Measurements from ENCODE around the gene MAST1.

DNA sequence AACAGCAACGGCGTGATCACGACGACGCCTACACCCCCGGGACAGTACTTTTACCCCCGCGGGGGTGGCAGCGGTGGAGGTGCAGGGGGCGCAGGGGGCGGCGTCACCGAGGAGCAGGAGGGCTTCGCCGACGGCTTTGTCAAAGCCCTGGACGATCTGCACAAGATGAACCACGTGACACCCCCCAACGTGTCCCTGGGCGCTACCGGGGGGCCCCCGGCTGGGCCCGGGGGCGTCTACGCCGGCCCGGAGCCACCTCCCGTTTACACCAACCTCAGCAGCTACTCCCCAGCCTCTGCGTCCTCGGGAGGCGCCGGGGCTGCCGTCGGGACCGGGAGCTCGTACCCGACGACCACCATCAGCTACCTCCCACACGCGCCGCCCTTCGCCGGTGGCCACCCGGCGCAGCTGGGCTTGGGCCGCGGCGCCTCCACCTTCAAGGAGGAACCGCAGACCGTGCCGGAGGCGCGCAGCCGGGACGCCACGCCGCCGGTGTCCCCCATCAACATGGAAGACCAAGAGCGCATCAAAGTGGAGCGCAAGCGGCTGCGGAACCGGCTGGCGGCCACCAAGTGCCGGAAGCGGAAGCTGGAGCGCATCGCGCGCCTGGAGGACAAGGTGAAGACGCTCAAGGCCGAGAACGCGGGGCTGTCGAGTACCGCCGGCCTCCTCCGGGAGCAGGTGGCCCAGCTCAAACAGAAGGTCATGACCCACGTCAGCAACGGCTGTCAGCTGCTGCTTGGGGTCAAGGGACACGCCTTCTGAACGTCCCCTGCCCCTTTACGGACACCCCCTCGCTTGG lies 46.1 kb upstream of the MAST1 start:
- TF ChIP-seq, protein P1, sequence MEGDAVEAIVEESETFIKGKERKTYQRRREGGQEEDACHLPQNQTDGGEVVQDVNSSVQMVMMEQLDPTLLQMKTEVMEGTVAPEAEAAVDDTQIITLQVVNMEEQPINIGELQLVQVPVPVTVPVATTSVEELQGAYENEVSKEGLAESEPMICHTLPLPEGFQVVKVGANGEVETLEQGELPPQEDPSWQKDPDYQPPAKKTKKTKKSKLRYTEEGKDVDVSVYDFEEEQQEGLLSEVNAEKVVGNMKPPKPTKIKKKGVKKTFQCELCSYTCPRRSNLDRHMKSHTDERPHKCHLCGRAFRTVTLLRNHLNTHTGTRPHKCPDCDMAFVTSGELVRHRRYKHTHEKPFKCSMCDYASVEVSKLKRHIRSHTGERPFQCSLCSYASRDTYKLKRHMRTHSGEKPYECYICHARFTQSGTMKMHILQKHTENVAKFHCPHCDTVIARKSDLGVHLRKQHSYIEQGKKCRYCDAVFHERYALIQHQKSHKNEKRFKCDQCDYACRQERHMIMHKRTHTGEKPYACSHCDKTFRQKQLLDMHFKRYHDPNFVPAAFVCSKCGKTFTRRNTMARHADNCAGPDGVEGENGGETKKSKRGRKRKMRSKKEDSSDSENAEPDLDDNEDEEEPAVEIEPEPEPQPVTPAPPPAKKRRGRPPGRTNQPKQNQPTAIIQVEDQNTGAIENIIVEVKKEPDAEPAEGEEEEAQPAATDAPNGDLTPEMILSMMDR (IDR thresholded peaks at IDR 0.05) = no peak
- TF ChIP-seq EZH2 (IDR thresholded peaks at IDR 0.05; ENCODE audit: borderline replicate concordance, insufficient read depth, low read depth, low read length, poor library complexity, severe bottlenecking) = no peak
